A673 (cell line): ENCODE data around the gene LANCL2.

Experiments used
- CTCF ChIP-seq: fragments of 300-800, 200-600 bp; sonication (generic); conservative IDR thresholded peaks from 2 replicates; pipeline ENCODE4 v1.5.1; 2017; ENCODE audit warnings: low read depth, mild to moderate bottlenecking, antibody characterized with exemption, low read length, moderate library complexity, mixed read lengths
- EZH2 ChIP-seq: fragments of 200-600 bp; sonication (generic); IDR thresholded peaks from 2 replicates; pipeline ENCODE4 v1.6.1; 2017; ENCODE audit warnings: borderline replicate concordance, low read depth, mild to moderate bottlenecking, mixed read lengths, antibody characterized with exemption, low read length; ENCODE audit not compliant: poor library complexity, severe bottlenecking

GRCh38 chr7:55349121-55349520 is 16.0 kb upstream of the LANCL2 start:
- TF ChIP-seq CTCF: no peak
- TF ChIP-seq EZH2: no peak
